HG03135 (cell line): ENCODE results near the gene ADPGK.

Experiments used
- ATAC-seq: cut with Tn5 transposase; IDR thresholded peaks from one replicate; pipeline ENCODE4 v1.9.1; 2021; ENCODE audit warnings: mild to moderate bottlenecking, moderate library complexity; ENCODE audit not compliant: unreplicated experiment

ADPGK gene

DNA sequence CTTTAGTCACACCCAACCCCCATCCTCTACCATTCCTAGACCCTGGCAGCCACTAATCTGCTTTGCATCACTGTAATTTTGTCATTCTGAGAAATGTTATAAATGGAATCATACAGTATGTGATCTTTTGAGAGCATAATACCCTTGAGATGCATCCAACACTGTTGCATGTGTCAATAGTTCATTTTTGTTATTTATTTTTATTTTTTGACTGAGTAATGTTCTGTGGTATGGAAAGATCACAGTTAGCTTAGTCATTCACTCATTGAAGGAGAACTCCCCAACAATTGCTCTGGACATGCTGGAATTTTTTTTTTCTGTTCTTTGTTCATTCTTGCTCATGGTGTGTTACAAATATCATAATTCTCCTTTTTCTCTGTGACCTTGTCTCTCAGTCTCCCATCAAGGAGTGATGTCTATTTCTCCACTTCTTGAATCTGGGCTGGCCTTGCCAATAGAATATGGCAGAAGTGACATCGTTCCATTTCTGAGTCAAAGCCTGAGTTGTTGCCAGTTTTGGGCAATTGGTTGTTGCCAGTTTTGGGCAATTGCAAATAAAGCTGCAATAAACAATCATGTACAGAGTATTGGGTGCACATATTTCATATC, 6.8 kb upstream of the ADPGK start:
- no peak for ATAC-seq

DNA sequence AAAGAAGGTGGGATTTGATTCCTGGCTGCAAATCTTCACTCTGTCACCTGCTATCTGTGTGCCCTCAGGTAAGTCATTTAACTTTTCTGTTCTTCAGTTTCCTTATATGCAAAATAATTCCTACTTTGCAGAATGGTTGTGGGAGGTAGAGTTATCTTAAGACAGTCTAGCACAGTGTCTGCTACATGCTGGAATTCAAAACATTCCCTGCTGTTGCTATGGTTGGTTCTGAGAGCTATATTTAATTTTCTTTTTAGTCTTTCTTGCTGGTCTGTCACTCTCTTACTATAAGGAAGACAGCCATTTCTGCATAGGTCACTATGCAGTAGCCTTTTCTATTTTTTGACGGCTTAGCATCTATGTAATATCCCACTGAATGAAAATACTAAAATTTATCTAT, 4.0 kb upstream of the ADPGK start:
- ATAC-seq = no peak

DNA sequence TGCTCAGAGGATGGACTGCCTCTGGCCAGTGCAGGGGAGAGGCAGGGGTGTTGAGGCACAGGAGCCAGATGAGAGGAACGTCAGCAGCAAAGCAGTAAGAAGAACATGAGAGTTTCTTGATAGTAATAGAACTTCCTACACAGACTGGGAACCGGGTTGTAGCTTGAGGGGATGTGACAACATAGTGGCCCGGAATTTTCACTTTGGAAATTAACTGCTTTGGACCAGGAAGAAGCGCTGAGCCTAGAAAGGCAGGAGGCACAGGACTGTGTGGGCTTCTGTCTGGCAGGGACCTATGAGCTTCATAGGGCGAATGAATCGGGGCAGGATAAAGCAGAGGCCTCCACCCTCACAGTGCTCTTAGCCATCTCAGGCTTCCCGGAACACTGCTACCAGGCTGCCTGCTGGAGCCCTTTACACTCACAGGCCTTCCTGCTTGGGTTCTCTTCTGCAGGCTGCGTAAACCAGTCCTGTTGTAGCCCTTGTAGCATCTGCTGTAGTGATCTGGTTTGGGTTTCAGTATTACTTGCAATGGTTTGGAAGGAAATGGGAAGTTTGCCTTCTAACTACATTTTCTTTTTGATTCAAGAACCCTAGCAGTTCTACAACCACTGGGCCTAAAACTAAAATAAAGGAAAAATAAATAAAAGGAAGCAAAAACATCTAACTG, 3.3 kb upstream of the ADPGK start:
- ATAC-seq = no peak

DNA sequence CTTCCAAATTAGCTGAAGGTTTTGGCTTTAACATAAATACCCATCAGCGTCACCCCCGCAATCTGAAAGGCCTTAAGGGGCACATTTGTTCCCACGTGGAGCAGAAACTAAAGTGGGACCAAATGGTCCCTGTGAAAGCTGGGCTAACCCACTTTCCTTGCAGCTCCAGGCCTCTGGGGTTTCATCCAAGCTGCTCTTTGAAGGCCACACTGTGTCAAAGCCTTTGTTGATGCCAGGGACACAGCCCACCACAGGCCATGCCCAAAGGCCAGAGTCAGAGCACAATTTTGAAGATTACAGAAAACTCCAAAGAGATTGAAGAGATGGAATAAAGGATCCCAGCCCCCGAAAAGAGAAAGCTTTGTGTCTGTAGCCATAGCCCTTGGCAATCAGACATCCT, 2.7 kb upstream of the ADPGK start:
- no peak for ATAC-seq

DNA sequence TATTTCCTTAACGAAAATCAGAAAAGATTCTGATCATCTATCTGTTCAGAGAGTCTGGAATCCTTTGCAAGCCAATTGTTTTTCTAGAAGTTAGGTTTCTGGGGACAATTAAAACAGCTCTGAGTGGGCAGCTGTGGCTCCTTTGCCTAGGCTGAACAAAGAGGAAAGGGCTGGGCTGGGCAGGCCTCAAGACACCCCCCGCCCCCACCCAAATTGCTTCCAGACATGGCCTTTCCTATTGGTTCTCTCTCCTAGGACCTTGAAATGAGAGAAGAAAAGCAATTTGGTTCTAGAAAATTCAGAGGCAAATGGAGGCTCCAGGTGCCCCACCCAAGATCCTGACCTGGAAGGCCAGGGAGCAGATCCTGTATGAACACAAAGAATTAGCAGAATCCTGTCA, 2.3 kb upstream of the ADPGK start:
- ATAC-seq = no peak

DNA sequence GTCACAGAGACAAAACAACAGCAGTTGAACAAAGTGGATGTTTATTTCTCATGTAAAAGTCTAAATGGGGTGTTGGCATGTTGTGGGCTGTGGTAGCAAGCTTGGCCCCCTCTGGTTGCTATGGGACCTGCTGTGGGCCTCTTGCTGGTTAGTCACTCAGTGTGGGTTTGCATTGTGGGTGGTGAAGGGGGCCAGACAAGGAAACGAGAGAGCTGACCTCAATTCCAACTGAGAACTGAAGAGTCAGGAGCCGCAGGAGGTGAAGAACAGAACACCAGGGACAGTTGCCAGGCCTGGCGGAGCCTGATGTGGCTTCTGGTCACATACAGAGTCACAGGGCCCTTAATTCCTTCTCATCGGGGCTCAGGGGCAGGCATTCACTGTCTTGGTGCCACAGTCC, 1.9 kb upstream of the ADPGK start:
- no peak for ATAC-seq

DNA sequence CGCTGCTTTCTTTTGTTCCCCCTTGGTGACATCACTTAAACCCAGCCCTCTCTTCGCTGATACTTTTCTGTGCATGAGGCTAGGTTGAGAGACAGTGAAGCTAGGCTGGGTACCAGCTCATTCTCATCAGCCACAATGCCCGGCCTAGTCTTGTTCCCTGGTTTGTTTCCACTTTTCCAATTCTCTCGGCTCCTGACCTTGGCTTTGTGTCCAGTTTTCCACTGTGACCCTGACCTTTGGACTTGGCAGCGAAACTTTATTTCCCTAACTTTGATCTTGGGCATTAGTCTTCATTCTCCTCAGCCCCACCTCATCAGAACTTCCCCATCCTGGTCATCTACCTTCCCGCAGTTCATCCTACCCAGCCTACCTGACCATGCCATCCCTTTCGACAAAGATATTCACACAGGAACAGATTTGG, 908 bp upstream of the ADPGK start:
- no peak for ATAC-seq

DNA sequence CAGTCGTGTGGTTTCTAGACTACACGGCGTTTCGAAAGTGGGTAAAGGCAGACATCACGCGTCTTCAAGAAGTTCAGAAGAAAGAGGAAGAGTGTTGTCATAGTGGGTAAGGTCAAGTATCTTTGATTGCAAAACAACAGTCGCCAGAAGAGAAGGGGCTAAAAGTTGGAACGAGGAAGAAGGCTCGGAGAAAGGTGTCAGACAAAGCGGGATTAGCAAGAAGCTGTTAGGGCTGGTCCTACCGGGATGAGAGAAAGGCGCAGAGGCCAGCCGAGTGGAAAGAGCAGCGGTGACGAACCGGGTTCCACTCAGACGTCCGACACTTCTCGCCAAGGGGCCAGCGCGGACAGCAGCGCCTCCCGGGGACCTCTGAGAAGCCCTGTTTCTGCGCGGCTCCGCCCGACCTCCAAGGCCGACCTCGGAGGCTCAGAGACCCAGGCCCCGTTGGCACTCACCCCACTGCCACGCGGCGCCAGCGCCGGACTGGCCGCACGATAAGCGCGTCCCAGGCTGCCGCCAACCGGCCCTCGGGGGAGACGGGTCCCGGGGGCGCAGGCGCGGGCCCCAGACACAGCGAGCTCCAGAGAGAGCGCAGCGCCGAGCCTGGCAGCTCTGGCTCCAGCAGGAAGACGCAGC, 436 bp downstream of the ADPGK start:
- ATAC-seq = peak; percentile 42

DNA sequence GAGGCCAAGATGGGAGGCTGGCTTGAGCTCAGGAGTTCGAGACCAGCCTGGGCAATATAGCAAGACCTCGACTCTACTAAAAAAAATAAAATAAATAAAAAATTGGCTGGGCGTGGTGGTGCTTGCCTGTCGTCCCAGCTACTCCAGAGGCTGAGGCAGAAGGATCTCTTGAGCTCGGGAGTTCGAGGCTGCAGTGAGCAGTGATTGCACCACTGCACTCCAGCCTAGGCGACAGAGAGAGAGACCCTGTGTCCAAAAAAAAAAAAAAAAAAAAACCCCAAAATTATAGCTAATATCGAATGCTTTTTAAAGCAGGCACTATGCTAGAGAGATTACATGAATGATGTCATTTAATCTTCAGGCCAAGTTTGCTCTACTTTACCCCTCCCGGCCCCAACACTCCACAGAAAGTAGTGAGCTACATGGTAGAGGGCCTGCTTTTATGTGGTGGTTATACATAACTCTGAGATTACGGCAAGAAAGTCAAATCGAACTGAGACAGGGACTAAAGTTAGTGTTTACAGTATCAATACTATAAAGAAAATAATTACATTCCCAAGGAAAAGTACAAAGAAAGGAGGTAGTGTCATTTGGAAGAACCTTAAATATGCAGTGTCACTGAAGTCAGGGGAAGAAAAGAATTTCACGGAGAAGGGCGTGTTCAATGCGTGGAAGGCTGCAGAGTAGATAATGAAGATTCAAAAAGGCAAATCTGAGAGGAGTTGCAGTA, 1.1 kb downstream of the ADPGK start:
- ATAC-seq = no peak

DNA sequence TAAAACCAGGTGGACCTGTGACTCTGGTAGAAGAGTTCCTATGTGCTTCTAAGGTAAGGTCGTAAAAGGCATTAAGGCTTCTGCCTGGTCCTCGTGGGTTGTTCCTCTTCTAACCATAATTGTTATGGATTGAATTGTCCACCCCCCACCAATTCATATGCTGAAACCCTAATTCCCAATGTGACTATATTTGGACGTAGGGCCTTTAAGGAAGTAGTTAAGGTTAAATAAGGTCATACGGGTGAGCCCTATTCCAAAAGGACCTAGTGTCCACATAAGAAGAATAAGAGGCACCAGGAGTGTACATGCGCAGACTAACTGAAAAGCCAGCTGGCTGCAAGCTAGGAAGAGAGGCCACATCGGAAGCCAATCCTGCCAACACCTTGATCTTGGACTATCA, 1.9 kb downstream of the ADPGK start:
- no peak for ATAC-seq

DNA sequence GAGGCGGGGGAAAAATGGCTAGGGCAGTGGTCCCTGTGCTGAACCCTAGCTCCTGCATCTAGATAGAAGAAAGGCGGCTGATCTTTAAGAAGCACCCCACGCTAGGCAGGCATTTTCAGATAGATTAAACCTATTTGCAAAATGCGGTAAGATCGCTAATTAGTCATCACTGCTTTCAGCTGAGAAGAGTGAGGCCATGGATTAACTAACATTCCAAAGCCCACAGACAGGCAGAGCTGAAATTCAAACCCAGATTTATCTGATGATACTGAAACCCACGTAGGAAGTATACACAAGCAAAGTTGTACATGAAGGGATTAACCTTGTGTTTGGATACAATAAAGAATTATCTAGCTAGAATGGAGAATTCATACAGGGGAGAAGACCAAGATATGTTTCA, 4.8 kb downstream of the ADPGK start:
- ATAC-seq = no peak

DNA sequence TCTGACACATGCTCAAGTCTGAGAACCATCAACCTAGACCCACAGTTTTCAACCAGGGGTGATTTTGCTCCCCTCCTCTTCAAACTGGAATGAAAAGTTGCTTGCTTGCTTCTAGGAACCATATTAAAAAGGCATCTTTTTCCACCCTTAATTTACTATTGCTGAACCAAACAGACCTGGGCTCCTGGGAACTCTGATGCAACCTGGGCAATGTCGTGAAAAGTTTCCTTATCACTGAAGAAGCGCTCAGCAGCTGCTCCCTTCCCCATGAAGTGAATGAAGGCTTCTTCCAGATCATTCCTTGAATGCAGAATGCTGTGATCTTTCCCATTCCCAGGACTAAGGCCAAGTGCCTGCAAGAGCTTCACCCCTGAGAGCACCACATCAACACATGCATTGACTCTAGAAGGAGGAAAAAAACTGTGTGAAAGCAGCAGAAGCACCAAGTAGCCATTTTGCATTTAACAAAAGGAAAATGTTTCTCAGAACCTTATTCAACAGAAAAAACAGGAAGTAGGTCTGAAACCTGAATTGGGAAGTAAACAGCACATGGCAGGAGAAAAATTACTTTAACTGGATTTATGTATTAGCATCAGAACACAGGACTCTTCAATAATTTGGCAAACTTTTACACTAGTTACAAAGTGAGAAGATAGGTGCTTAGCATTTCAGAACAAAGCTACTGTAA, 8.7 kb downstream of the ADPGK start:
- no peak for ATAC-seq

DNA sequence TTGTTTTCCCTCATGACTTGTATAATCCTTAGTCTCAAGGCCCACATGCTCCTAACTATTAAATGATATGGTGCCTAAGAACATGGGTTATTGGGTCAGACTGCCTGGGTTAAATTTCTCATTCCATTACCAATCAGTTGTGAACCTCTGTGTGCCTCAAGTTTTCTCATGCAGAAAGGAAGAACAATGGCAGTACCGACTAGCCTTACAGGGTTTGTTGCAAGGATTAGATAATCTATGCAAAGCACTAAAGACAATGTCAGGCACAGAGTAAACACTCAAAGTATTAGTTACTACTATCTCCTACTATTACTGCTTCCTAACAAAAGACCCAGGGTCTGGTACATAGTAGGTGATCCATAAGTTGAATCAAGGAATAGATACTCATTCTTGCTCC, 12.2 kb downstream of the ADPGK start:
- no peak for ATAC-seq

DNA sequence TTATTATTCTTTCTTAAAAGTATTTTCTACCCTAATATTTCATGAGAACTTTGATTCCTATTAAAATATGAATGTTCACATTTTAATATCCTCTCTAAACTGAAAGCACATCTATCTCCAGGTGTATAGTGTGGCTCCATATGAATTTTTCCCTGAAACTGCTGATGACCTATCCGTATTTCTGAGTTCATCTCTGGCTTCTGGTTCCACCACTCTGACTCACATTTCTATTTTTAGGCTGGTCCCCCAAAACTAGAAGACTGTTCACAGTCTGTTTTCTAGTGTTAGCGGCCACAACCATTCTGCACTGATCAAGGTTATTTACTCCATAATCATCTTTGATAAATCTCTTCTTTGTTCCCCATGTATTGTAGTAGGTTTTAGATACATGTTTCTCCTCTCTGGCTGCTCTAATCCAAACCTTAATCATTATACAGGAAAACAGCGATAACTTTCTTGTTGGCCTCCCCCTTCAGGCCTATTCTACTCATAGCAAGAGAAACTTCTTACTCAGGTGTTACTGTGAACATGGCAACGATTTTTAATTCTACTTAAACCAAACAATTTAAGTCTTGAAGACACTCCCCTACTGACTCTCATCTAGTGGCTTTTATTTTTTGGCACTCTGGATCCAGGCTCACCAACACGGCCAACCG, 12.8 kb downstream of the ADPGK start:
- ATAC-seq = no peak

DNA sequence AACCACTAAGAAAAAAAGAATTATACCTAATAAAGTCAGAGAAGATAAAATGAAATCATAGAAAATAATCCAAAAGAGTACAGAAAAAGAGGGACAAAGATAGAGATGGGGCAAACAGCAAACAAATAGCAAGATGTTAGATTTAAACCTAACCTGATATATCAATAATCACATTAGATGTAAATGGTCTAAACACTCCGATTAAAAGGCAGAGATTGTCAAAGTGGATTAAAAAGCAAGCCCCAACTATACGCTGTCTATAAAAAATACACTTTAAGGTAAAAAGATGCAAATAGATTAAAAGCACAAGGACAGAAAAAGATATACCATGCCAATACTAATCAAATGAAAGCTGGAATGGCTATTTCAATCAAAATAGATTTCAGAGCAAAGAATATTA, 16.8 kb downstream of the ADPGK start:
- ATAC-seq = no peak

DNA sequence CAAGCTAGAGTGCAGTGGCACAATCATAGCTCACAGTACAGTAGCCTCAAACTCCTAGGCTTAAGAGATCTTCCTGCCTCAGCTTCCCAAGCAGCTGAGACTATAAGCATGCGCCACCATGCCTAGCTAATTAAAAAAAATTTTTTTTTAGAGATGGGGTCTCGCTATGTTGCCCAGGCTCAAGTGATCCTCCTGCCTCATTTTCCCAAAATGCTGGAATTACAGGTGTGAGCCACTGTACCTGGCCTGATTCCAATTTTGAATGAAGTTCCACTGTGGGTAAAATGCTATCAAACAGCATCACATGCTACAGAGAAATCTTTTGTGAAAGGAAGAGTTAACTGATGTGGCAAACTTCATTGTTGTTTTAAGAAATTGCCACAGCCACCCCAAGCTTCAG, 17.5 kb downstream of the ADPGK start:
- ATAC-seq = no peak

DNA sequence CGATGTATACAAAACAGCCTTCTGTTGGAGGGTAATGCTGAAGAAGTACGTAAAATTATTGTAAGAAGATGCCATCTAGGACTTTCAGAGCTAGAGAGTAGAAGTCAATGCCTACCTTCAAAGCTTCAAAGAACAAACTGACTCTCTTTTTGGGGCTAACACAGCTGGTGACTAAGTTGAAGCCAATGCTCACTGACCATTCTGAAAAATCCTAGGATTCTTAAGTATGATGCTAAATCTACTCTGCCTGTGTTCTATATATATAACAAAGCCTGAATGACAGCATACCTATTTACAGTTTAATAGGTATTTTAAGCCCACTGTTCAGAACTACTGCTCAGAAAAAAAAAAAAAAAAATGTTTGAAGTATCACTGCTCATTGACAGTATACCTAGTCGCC, 18.9 kb downstream of the ADPGK start:
- no peak for ATAC-seq

DNA sequence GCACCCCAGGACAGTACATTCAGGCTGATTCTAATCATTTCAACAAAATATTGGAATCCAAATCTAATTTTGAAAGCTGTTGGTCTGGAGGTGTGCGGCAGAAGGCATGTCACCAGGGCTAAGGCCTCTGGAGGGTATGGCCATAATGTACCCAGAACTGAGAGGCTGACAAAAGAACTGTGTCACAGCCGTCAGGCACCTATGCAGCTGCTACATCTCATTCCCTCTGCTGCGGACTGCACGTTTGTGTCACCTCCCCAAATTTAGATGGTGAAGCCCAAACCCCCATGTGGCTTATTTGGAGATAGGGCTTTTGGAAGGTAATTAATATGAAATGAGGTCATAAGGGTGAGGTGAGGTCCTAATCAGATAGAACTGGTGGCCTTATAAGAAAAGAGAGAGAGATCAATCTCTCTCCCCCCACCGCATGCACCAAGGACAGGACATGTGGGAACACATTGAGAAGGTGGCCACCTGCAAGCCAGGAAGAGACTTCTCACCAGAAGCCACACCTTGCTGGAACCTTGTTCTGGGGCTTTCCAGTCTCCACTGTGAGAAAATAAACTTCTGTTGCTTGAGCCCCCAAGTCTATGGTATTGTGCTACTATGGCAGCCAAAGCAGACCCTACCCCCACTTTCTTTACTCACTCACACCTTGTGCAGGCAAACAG, 22.8 kb downstream of the ADPGK start:
- ATAC-seq = no peak

DNA sequence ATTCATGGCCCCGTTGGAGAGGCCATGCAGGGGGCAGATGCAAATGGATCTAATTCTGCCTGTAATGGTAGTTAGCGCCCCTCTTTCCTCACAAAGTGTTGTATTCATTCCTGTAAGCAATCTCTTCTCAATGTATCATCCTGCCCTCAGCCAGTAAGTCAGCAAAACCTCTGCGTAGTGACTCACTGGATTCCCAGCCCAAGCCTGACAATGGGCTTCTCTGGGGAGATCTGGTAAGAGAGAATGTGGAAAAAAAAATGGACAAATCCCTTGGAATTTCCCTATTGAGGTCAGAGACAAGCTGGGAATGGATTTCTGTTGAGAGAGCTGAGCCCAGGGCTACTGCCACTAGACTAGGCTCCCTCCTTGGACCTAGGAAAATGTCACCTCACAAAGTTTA, 25.4 kb downstream of the ADPGK start:
- no peak for ATAC-seq

DNA sequence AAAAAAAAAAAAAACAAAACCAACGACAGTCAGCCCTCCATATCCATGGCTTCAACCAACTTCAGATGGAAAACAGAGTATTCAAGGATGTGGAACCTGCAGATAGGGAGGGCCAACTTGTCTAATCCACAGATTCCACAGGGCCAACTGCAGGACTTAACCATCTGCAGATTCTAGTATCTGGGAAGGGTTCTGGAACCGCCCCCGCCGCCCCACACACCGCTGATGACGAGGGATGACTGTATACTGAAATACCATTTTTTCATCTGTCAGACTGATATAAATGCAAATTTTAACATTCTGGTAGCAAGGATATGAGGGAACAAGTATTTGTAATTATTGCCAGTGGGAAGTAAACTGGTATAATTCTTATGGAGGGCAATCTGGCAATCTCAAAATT, 29.5 kb downstream of the ADPGK start:
- ATAC-seq = no peak
